Liver (tissue), 9 donors: ENCODE measurements around the gene ALPI. TPM values are rescaled to one million over a fixed set of nuclear protein-coding genes. Genes with fewer than 3 reads are reported as not detected.

Experiments
- DNase-seq: peaks from one replicate; pipeline ENCODE4 v3.0.0-alpha.2; 2017; ENCODE audit warnings: low spot score
- H3K27ac ChIP-seq, 2 donors: one replicate each; pipeline ENCODE4 v1.7.0; 2013; ENCODE audit warnings: inconsistent platforms in 2 of 2, low read length in 2 of 2, control low read depth in 1 of 2, low read depth in 1 of 2, mild to moderate bottlenecking in 1 of 2
- H3K27me3 ChIP-seq, 4 donors: one replicate each; pipeline versions ENCODE4 v1.6.1 to v1.7.0; 2013; ENCODE audit warnings: low read length in 3 of 4, inconsistent platforms in 1 of 4, mild to moderate bottlenecking in 1 of 4, moderate library complexity in 1 of 4; ENCODE audit not compliant: control insufficient read depth in 4 of 4, insufficient read depth in 4 of 4
- H3K36me3 ChIP-seq, 4 donors: one replicate each; pipeline versions ENCODE4 v1.6.1 to v1.7.0; 2013; ENCODE audit warnings: low read length in 3 of 4, mild to moderate bottlenecking in 3 of 4, low read depth in 1 of 4, moderate library complexity in 1 of 4; ENCODE audit not compliant: control insufficient read depth in 4 of 4, insufficient read depth in 3 of 4
- H3K4me1 ChIP-seq, 4 donors: one replicate each; pipeline versions ENCODE4 v1.6.1 to v1.7.0; 2013; ENCODE audit warnings: low read length in 3 of 4, mild to moderate bottlenecking in 3 of 4, moderate library complexity in 1 of 4; ENCODE audit not compliant: control insufficient read depth in 4 of 4, insufficient read depth in 4 of 4
- H3K4me3 ChIP-seq, 3 donors: one replicate each; pipeline versions ENCODE4 v1.6.1 to v1.7.0; 2013; ENCODE audit warnings: low read length in 3 of 3, control low read depth in 1 of 3, low read depth in 1 of 3, mild to moderate bottlenecking in 1 of 3
- H3K9ac ChIP-seq, 2 donors: one replicate each; pipeline ENCODE4 v1.7.0; 2013; ENCODE audit warnings: low read length in 2 of 2, mild to moderate bottlenecking in 2 of 2, moderate library complexity in 2 of 2, control low read depth in 1 of 2, low read depth in 1 of 2
- H3K9me3 ChIP-seq, 4 donors: one replicate each; pipeline versions ENCODE4 v1.6.1 to v1.7.0; 2013; ENCODE audit warnings: low read length in 3 of 4; ENCODE audit not compliant: control insufficient read depth in 4 of 4
- EGR1 ChIP-seq, 2 donors: IDR thresholded peaks; 2 replicates each; pipeline ENCODE4 v1.6.1; 2016 to 2018; ENCODE audit warnings: antibody characterized with exemption in 2 of 2, low read depth in 2 of 2
- FOXA1 ChIP-seq: IDR thresholded peaks from 2 replicates; pipeline ENCODE4 v1.6.1; 2016; ENCODE audit warnings: antibody characterized with exemption
- FOXA2 ChIP-seq: IDR thresholded peaks from 2 replicates; pipeline ENCODE4 v1.6.1; 2016; ENCODE audit warnings: antibody characterized with exemption
- GABPA ChIP-seq, 2 donors: IDR thresholded peaks in 1 of 2; conservative IDR thresholded peaks in 1 of 2; 2 replicates each; pipeline ENCODE4 v1.6.1; 2016; ENCODE audit warnings: antibody characterized with exemption in 2 of 2, mild to moderate bottlenecking in 1 of 2, moderate library complexity in 1 of 2
- HNF4A ChIP-seq, 2 donors: conservative IDR thresholded peaks; 2 replicates each; pipeline ENCODE4 v1.6.1; 2016; ENCODE audit warnings: antibody characterized with exemption in 2 of 2, mild to moderate bottlenecking in 2 of 2
- HNF4G ChIP-seq: IDR thresholded peaks from 2 replicates; pipeline ENCODE4 v1.6.1; 2016; ENCODE audit warnings: antibody characterized with exemption
- JUND ChIP-seq, 2 donors: IDR thresholded peaks; 2 replicates each; pipeline ENCODE4 v1.6.1; 2016; ENCODE audit warnings: antibody characterized with exemption in 2 of 2
- NR2F2 ChIP-seq: IDR thresholded peaks from 2 replicates; pipeline ENCODE4 v1.6.1; 2016; ENCODE audit warnings: antibody characterized with exemption
- RAD21 ChIP-seq, 2 donors: IDR thresholded peaks; 2 replicates each; pipeline ENCODE4 v1.6.1; 2016; ENCODE audit warnings: antibody characterized with exemption in 2 of 2, mild to moderate bottlenecking in 2 of 2
- RXRA ChIP-seq, 2 donors: IDR thresholded peaks; 2 replicates each; pipeline ENCODE4 v1.6.1; 2017 to 2018; ENCODE audit warnings: antibody characterized with exemption in 2 of 2, mild to moderate bottlenecking in 1 of 2
- SP1 ChIP-seq: IDR thresholded peaks from 2 replicates; pipeline ENCODE4 v1.6.1; 2018; ENCODE audit warnings: antibody characterized with exemption, mild to moderate bottlenecking
- TAF1 ChIP-seq: conservative IDR thresholded peaks from 2 replicates; pipeline ENCODE4 v1.6.1; 2016; ENCODE audit warnings: antibody characterized with exemption, mild to moderate bottlenecking
- YY1 ChIP-seq: IDR thresholded peaks from 2 replicates; pipeline ENCODE4 v1.6.1; 2016; ENCODE audit warnings: antibody characterized with exemption, mild to moderate bottlenecking
- WGBS: extraction: QIAGEN DNeasy Blood & Tissue Kit; methylation state at CpG from one replicate; pipeline ENCODE4 v1.1.7; 2013; 5-methylcytosine and 5-hydroxymethylcytosine counted together
- polyA plus RNA-seq, 2 donors: library from polyadenylated mRNA; stranded (reverse) in 1 of 2; unstranded in 1 of 2; fragments of 200-250 nt in 1 of 2; fragments of >200 nt in 1 of 2; fragmentation: Nextera tagmentation in 1 of 2; extraction: Ambion mirVana in 1 of 2; gene quantifications; one replicate each; pipeline versions ENCODE4 v1.2.1 to v1.2.3, GENCODE V29; 2013 to 2015
- total RNA-seq, 2 donors: library from RNA; depleted of rRNA; stranded (reverse); fragments of >200 nt; gene quantifications; one replicate each; pipeline ENCODE4 v1.2.3, GENCODE V29; 2014
- TF ChIP-seq, protein P1 (sequence below): IDR thresholded peaks from 2 replicates; pipeline ENCODE4 v1.6.1; 2016; ENCODE audit warnings: antibody characterized with exemption
- TF ChIP-seq, protein P2 (sequence below): fragments of 150-350 bp; IDR thresholded peaks from 2 replicates; pipeline ENCODE4 v1.5.1; 2017; ENCODE audit warnings: improper control_type of control experiment, low read depth, low read length; ENCODE audit not compliant: missing input control
- TF ChIP-seq, protein P3 (sequence below): IDR thresholded peaks from 2 replicates; pipeline ENCODE4 v1.6.1; 2016; ENCODE audit warnings: antibody characterized with exemption
- TF ChIP-seq, protein P4 (sequence below): IDR thresholded peaks from 2 replicates; pipeline ENCODE4 v1.6.1; 2016; ENCODE audit warnings: antibody characterized with exemption, mild to moderate bottlenecking
- TF ChIP-seq, protein P5 (sequence below): IDR thresholded peaks from 2 replicates; pipeline ENCODE4 v1.6.1; 2016; ENCODE audit warnings: antibody characterized with exemption
- donor health status: healthy.
- donor health status: healthy.
- donor health status: healthy.
- donor health status: healthy.
- donor health status: healthy.

Gene ALPI
- total and polyA plus RNA-seq, 4 donors = 0.02 TPM; not detected in 3

DNA sequence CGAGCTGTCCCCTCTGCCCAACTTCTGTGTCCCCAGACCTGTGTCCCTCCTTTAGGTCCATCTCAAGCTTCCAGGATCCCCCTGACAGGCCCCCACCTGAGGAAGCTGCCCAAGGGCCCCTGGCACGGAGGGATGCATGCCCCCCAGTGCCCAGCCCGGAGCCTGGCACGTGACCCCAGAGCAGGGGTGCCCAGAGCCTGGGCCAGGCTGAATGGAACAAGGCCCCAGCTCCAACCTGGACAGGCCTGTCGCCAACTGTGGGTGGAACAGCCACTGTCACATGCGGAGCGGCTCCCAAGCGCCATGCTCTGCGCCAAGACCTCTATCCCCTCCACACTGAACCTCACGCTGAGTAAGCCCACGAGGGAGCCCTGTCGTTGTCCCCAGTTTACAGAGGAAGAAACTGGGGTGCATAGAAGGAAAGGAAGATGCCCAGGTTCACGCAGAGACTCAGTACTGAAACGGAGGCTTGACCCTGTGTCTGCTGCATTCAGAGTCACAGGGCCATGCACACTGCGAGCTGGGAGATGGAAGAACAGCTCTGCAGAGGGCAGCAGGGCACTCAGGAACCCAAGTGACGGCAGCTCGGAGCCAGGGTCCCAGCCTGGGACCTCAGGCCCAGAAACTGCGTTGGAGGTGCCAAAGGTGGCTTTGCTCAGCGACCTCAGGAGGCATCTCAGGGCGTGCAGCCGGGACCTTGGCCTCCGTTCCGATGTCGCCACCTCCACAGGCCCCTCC lies 37.2 kb downstream of the ALPI start:
- TF ChIP-seq JUND (IDR thresholded peaks at IDR 0.05) (no peak), NR2F2 (no peak), TAF1 (no peak), FOXA1 (no peak), RXRA (IDR thresholded peaks at IDR 0.05) (no peak), GABPA (IDR thresholded peaks at IDR 0.05 in 1 of 2, conservative IDR thresholded peaks at IDR 0.05 in 1 of 2) (no peak), FOXA2 (no peak), EGR1 (IDR thresholded peaks at IDR 0.05; ENCODE audit: low read depth in 2 of 2) (no peak), SP1 (no peak), HNF4A (conservative IDR thresholded peaks at IDR 0.05) (no peak), YY1 (no peak), RAD21 (IDR thresholded peaks at IDR 0.05) (no peak), HNF4G (no peak)
- TF ChIP-seq, protein P1, sequence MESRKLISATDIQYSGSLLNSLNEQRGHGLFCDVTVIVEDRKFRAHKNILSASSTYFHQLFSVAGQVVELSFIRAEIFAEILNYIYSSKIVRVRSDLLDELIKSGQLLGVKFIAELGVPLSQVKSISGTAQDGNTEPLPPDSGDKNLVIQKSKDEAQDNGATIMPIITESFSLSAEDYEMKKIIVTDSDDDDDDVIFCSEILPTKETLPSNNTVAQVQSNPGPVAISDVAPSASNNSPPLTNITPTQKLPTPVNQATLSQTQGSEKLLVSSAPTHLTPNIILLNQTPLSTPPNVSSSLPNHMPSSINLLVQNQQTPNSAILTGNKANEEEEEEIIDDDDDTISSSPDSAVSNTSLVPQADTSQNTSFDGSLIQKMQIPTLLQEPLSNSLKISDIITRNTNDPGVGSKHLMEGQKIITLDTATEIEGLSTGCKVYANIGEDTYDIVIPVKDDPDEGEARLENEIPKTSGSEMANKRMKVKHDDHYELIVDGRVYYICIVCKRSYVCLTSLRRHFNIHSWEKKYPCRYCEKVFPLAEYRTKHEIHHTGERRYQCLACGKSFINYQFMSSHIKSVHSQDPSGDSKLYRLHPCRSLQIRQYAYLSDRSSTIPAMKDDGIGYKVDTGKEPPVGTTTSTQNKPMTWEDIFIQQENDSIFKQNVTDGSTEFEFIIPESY = no peak
- TF ChIP-seq, protein P2, sequence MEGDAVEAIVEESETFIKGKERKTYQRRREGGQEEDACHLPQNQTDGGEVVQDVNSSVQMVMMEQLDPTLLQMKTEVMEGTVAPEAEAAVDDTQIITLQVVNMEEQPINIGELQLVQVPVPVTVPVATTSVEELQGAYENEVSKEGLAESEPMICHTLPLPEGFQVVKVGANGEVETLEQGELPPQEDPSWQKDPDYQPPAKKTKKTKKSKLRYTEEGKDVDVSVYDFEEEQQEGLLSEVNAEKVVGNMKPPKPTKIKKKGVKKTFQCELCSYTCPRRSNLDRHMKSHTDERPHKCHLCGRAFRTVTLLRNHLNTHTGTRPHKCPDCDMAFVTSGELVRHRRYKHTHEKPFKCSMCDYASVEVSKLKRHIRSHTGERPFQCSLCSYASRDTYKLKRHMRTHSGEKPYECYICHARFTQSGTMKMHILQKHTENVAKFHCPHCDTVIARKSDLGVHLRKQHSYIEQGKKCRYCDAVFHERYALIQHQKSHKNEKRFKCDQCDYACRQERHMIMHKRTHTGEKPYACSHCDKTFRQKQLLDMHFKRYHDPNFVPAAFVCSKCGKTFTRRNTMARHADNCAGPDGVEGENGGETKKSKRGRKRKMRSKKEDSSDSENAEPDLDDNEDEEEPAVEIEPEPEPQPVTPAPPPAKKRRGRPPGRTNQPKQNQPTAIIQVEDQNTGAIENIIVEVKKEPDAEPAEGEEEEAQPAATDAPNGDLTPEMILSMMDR = no peak
- TF ChIP-seq, protein P3, sequence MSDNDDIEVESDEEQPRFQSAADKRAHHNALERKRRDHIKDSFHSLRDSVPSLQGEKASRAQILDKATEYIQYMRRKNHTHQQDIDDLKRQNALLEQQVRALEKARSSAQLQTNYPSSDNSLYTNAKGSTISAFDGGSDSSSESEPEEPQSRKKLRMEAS = no peak
- TF ChIP-seq, protein P4, sequence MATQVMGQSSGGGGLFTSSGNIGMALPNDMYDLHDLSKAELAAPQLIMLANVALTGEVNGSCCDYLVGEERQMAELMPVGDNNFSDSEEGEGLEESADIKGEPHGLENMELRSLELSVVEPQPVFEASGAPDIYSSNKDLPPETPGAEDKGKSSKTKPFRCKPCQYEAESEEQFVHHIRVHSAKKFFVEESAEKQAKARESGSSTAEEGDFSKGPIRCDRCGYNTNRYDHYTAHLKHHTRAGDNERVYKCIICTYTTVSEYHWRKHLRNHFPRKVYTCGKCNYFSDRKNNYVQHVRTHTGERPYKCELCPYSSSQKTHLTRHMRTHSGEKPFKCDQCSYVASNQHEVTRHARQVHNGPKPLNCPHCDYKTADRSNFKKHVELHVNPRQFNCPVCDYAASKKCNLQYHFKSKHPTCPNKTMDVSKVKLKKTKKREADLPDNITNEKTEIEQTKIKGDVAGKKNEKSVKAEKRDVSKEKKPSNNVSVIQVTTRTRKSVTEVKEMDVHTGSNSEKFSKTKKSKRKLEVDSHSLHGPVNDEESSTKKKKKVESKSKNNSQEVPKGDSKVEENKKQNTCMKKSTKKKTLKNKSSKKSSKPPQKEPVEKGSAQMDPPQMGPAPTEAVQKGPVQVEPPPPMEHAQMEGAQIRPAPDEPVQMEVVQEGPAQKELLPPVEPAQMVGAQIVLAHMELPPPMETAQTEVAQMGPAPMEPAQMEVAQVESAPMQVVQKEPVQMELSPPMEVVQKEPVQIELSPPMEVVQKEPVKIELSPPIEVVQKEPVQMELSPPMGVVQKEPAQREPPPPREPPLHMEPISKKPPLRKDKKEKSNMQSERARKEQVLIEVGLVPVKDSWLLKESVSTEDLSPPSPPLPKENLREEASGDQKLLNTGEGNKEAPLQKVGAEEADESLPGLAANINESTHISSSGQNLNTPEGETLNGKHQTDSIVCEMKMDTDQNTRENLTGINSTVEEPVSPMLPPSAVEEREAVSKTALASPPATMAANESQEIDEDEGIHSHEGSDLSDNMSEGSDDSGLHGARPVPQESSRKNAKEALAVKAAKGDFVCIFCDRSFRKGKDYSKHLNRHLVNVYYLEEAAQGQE = no peak
- TF ChIP-seq, protein P5, sequence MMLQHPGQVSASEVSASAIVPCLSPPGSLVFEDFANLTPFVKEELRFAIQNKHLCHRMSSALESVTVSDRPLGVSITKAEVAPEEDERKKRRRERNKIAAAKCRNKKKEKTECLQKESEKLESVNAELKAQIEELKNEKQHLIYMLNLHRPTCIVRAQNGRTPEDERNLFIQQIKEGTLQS = no peak
- Histone ChIP-seq H3K9me3 (no peaks in the 10 kb centered on the region), H3K4me1 (no peaks in the 10 kb centered on the region), H3K4me3 (no peak overlapping the region), H3K27ac (no peak overlapping the region), H3K9ac (no peak overlapping the region), H3K36me3 (no peaks in the 10 kb centered on the region), H3K27me3 (peaks cover 0 to 2% (median 0%) of the 10 kb centered on the region in 4 donors)
- DNase-seq = no peak
- WGBS = 90% methylated on average over 24 of the region's 24 CpGs
